Measurements from ENCODE around the gene MYOD1.

The MYOD1 gene

GRCh38 chr11:17702876-17703275 lies 16.5 kb upstream of the MYOD1 start:
- no peak for TF ChIP-seq CTCF (conservative IDR thresholded peaks at IDR 0.05; ENCODE audit: low read depth, low read length)

GRCh38 chr11:17703951-17704350 lies 15.4 kb upstream of the MYOD1 start:
- peak; percentile 44 for DNase-seq (ENCODE audit: low read depth)
- TF ChIP-seq CTCF (conservative IDR thresholded peaks at IDR 0.05; ENCODE audit: low read depth, low read length), result no peak
- no peak overlapping the region for H3K4me3 ChIP-seq (ENCODE audit: low read depth, low read length)

More at GRCh38 chr11:17702876-17703275, 16.5 kb upstream of the MYOD1 start:
- H3K4me3 ChIP-seq (ENCODE audit: low read depth, low read length), result no peak overlapping the region
- DNase-seq (ENCODE audit: low read depth), result no peak

- TF ChIP-seq CTCF (conservative IDR thresholded peaks at IDR 0.05; ENCODE audit: low read depth, low read length), result no peak
- no peak for DNase-seq (ENCODE audit: low read depth)
- H3K4me3 ChIP-seq (ENCODE audit: low read depth, low read length), result no peak overlapping the region
Observed at GRCh38 chr11:17707830-17708229, 11.5 kb upstream of the MYOD1 start.

GRCh38 chr11:17711836-17712235 lies 7.5 kb upstream of the MYOD1 start:
- no peak overlapping the region for H3K4me3 ChIP-seq (ENCODE audit: low read depth, low read length)
- DNase-seq (ENCODE audit: low read depth), result no peak
- no peak for TF ChIP-seq CTCF (conservative IDR thresholded peaks at IDR 0.05; ENCODE audit: low read depth, low read length)

GRCh38 chr11:17713851-17714250 lies 5.5 kb upstream of the MYOD1 start:
- H3K4me3 ChIP-seq (ENCODE audit: low read depth, low read length), result no peak overlapping the region
- no peak for TF ChIP-seq CTCF (conservative IDR thresholded peaks at IDR 0.05; ENCODE audit: low read depth, low read length)
- no peak for DNase-seq (ENCODE audit: low read depth)

GRCh38 chr11:17714356-17714854 lies 5.0 kb upstream of the MYOD1 start:
- no peak for DNase-seq (ENCODE audit: low read depth)
- no peak for TF ChIP-seq CTCF (conservative IDR thresholded peaks at IDR 0.05; ENCODE audit: low read depth, low read length)
- no peak overlapping the region for H3K4me3 ChIP-seq (ENCODE audit: low read depth, low read length)

- no peak overlapping the region for H3K4me3 ChIP-seq (ENCODE audit: low read depth, low read length)
- DNase-seq (ENCODE audit: low read depth), result no peak
- TF ChIP-seq CTCF (conservative IDR thresholded peaks at IDR 0.05; ENCODE audit: low read depth, low read length), result no peak
Observed at GRCh38 chr11:17714870-17715269, 4.5 kb upstream of the MYOD1 start.
